SU-DHL-6 (cell line): Measurements from ENCODE around the gene NEGR1.

Experiments used
- H2AFZ ChIP-seq: fragments of 200-600 bp; sonication (generic); 2 replicates; pipeline ENCODE4 v1.6.1; 2014; ENCODE audit warnings: low read depth, mild to moderate bottlenecking, moderate library complexity, mixed read lengths, antibody characterized with exemption, low read length; ENCODE audit not compliant: severe bottlenecking
- H3F3A ChIP-seq: fragments of 200-600 bp; shearing (Covaris generic); 2 replicates; pipeline ENCODE4 v1.6.0; 2016; ENCODE audit warnings: antibody characterized with exemption, mild to moderate bottlenecking; ENCODE audit not compliant: insufficient read depth
- H3K27ac ChIP-seq: fragments of 200-600 bp; sonication (generic); 2 replicates; pipeline ENCODE4 v1.5.1; 2016; ENCODE audit warnings: low read depth, mild to moderate bottlenecking, low read length, moderate library complexity, mixed read lengths
- H3K27me3 ChIP-seq: fragments of 200-600 bp; sonication (generic), shearing (Covaris generic); 2 replicates; pipeline ENCODE4 v1.6.0; 2014; ENCODE audit warnings: mild to moderate bottlenecking, low read length
- H3K36me3 ChIP-seq: fragments of 200-600 bp; sonication (generic); 2 replicates; pipeline ENCODE4 v1.6.1; 2014; ENCODE audit warnings: mild to moderate bottlenecking, low read length, mixed read lengths
- H3K4me2 ChIP-seq: fragments of 300-600, 200-600 bp; shearing (Covaris generic), sonication (generic); 2 replicates; pipeline ENCODE4 v1.6.0; 2014; ENCODE audit warnings: low read length, low read depth, mild to moderate bottlenecking; ENCODE audit not compliant: poor library complexity, severe bottlenecking
- H3K4me3 ChIP-seq: fragments of 200-600 bp; sonication (generic); 2 replicates; pipeline ENCODE4 v1.5.1; 2014; ENCODE audit warnings: antibody characterized with exemption, low read length, mild to moderate bottlenecking, mixed read lengths; ENCODE audit not compliant: insufficient read depth, poor library complexity, severe bottlenecking
- H3K79me2 ChIP-seq: fragments of 200-600 bp; sonication (generic); 2 replicates; pipeline ENCODE4 v1.6.1; 2014; ENCODE audit warnings: mild to moderate bottlenecking, low read length, moderate library complexity; ENCODE audit not compliant: insufficient read depth
- H3K9ac ChIP-seq: fragments of 200-600 bp; sonication (generic); 2 replicates; pipeline ENCODE4 v1.7.0; 2014; ENCODE audit warnings: mild to moderate bottlenecking, low read length
- H3K9me2 ChIP-seq: fragments of 200-600 bp; sonication (generic); replicated peaks from 2 replicates; pipeline ENCODE4 v1.6.1; 2014; ENCODE audit warnings: low read length; ENCODE audit not compliant: insufficient read depth
- H3K9me3 ChIP-seq: fragments of 200-600 bp; sonication (generic); 2 replicates; pipeline ENCODE4 v1.6.1; 2014; ENCODE audit warnings: low read length, mixed read lengths; ENCODE audit not compliant: insufficient read depth
- H4K20me1 ChIP-seq: fragments of 200-600 bp; sonication (generic); 2 replicates; pipeline ENCODE4 v1.6.1; 2014; ENCODE audit warnings: low read depth, mild to moderate bottlenecking, antibody characterized with exemption, low read length, moderate library complexity, mixed read lengths
- EZH2phosphoT487 ChIP-seq: fragments of 200-600 bp; sonication (generic), shearing (Covaris generic); conservative IDR thresholded peaks from 2 replicates; pipeline ENCODE4 v1.6.1; 2018; ENCODE audit warnings: mild to moderate bottlenecking, antibody characterized with exemption, low read length, moderate library complexity, mixed read lengths
- TF ChIP-seq, protein P1 (sequence below): fragments of 200-600 bp; sonication (generic); IDR thresholded peaks from one replicate; pipeline ENCODE4 v1.5.1; 2017; ENCODE audit warnings: antibody characterized with exemption, mild to moderate bottlenecking, low read length, moderate library complexity; ENCODE audit not compliant: insufficient read depth, poor library complexity, severe bottlenecking

NEGR1 gene

DNA sequence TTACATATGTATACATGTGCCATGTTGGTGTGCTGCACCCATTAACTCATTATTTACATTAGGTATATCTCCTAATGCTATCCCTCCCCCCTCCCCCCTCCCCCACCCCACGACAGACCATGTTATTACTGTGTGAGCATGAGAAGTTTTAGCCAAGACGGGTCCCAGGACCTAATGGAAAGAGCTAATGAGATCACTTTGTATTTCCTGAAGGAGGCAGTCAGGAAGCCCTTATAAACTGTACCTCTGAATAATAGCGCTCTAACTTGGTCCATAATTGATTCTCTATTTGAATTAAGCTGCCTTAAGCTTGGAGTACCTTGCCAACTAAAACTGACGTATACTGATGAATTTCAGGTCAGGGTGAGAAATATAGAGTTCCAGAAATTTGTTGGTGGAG lies 4.1 kb upstream of the NEGR1 start:
- Histone ChIP-seq H3K36me3 (no peaks in the 10 kb centered on the region), H3K9me3 (no peaks in the 10 kb centered on the region), H4K20me1 (no peaks in the 10 kb centered on the region), H3K9me2 (no peaks in the 10 kb centered on the region), H3K79me2 (no peaks in the 10 kb centered on the region), H3K4me3 (no peak overlapping the region), H3K4me2 (no peak overlapping the region), H3K9ac (no peak overlapping the region), H2AFZ (no peak overlapping the region), H3F3A (no peaks in the 10 kb centered on the region), H3K27me3 (no peaks in the 10 kb centered on the region), H3K27ac (no peak overlapping the region)
- no peak for TF ChIP-seq EZH2phosphoT487
- TF ChIP-seq, protein P1, sequence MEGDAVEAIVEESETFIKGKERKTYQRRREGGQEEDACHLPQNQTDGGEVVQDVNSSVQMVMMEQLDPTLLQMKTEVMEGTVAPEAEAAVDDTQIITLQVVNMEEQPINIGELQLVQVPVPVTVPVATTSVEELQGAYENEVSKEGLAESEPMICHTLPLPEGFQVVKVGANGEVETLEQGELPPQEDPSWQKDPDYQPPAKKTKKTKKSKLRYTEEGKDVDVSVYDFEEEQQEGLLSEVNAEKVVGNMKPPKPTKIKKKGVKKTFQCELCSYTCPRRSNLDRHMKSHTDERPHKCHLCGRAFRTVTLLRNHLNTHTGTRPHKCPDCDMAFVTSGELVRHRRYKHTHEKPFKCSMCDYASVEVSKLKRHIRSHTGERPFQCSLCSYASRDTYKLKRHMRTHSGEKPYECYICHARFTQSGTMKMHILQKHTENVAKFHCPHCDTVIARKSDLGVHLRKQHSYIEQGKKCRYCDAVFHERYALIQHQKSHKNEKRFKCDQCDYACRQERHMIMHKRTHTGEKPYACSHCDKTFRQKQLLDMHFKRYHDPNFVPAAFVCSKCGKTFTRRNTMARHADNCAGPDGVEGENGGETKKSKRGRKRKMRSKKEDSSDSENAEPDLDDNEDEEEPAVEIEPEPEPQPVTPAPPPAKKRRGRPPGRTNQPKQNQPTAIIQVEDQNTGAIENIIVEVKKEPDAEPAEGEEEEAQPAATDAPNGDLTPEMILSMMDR, result no peak

DNA sequence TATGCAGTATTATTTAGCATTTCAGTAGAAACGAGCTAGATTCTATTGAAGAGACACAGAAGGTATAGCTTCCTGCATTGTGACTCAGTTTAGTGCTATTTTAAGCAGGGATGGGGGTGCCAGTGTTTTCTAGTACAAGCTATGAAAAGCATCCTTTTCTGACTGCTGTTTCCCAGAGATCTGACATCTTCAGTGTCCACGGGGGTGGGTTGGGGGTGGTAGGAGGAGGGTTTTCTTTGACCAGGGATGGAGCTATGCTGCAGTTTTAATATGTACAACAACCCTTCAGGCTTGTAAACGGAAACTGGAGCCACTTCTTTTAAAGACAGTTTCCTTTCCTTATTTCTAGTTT lies 2.7 kb upstream of the NEGR1 start:
- H3K27ac ChIP-seq, result no peak overlapping the region

DNA sequence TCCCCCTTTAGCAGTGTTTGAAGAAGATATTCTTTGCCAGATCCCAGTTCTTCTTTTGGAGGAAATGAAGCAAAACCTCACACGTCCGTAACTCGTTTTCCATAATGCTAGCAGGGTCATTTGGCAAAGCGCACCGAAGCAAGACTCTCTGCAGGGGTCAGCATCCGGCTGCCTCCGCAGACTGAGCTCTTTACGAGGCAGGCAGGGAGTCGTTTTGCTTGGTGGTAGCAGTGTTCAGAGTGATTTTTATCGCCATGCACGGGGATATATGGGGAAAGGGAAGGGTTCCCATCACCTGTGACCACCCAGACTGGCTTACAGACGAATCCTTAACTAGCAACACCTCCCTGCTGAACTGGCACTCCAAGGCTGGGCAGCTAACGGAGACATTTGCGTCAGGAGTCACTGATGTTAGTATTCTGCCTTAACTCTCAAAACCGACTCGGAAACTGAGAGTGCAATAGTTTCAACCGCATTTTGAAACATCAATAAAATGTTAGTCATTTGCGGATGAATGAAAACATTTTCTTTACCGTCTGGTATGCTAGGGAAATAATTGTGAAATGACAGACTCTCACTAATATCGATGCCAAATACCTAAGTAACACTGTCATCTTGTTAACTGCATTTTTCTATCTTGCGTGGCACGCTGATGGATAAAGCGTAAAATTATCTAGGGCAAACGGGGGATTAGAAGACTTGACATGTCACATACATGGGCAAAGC lies 2.2 kb upstream of the NEGR1 start:
- H4K20me1 ChIP-seq, result no peaks in the 10 kb centered on the region
- no peak overlapping the region for H2AFZ ChIP-seq
- H3K79me2 ChIP-seq, result no peaks in the 10 kb centered on the region
- no peak overlapping the region for H3K27ac ChIP-seq
- no peaks in the 10 kb centered on the region for H3K9me2 ChIP-seq
- no peaks in the 10 kb centered on the region for H3K27me3 ChIP-seq
- no peaks in the 10 kb centered on the region for H3F3A ChIP-seq
- TF ChIP-seq, protein P1, result no peak
- no peak for TF ChIP-seq EZH2phosphoT487
- no peak overlapping the region for H3K4me3 ChIP-seq
- no peaks in the 10 kb centered on the region for H3K9me3 ChIP-seq
- no peak overlapping the region for H3K9ac ChIP-seq
- H3K4me2 ChIP-seq, result no peak overlapping the region
- no peaks in the 10 kb centered on the region for H3K36me3 ChIP-seq

More for the DNA sequence above, 2.7 kb upstream of the NEGR1 start:
- Histone ChIP-seq H3F3A (no peaks in the 10 kb centered on the region), H3K79me2 (no peaks in the 10 kb centered on the region), H3K4me3 (no peak overlapping the region), H2AFZ (no peak overlapping the region), H3K9me2 (no peaks in the 10 kb centered on the region), H3K9ac (no peak overlapping the region), H3K36me3 (no peaks in the 10 kb centered on the region), H3K27me3 (no peaks in the 10 kb centered on the region), H3K4me2 (no peak overlapping the region), H4K20me1 (no peaks in the 10 kb centered on the region), H3K9me3 (no peaks in the 10 kb centered on the region)
- TF ChIP-seq EZH2phosphoT487, result no peak
- TF ChIP-seq, protein P1, result no peak
